Calu3 (cell line): ENCODE measurements around the gene MYH10. TPM values are rescaled to one million over a fixed set of nuclear protein-coding genes. Genes with fewer than 3 reads are reported as not detected.

ENCODE experiments used
- BruUV-seq: library from RNA; stranded (reverse); fragments of 400-500 nt; replicated peaks from 2 replicates; lab custom pipeline; 2021; lab: Mats Ljungman, UMichigan
- CTCF ChIA-PET: fragments of 300-600 bp; sonication (Branson Sonifier 250); formaldehyde crosslinking; loops from one replicate; lab custom pipeline; 2022; ENCODE audit warnings: antibody characterized with exemption; lab: Charles Lee
- DNase-seq: peaks from one replicate; pipeline ENCODE4 v3.0.0; 2022
- H3K27ac Mint-ChIP-seq: one replicate; pipeline ENCODE4 v1.8.0; 2022; ENCODE audit warnings: mixed read lengths; ENCODE audit not compliant: unreplicated experiment
- H3K27me3 Mint-ChIP-seq: one replicate; pipeline ENCODE4 v1.8.0; 2022; ENCODE audit warnings: mixed read lengths; ENCODE audit not compliant: unreplicated experiment
- H3K36me3 Mint-ChIP-seq: one replicate; pipeline ENCODE4 v1.8.0; 2022; ENCODE audit warnings: mild to moderate bottlenecking, moderate library complexity, mixed read lengths; ENCODE audit not compliant: insufficient read depth, unreplicated experiment
- H3K4me1 Mint-ChIP-seq: one replicate; pipeline ENCODE4 v1.8.0; 2022; ENCODE audit warnings: mild to moderate bottlenecking, low read depth, mixed read lengths; ENCODE audit not compliant: unreplicated experiment
- H3K4me3 Mint-ChIP-seq: one replicate; pipeline ENCODE4 v1.8.0; 2022; ENCODE audit warnings: mild to moderate bottlenecking, low read depth, moderate library complexity, mixed read lengths; ENCODE audit not compliant: unreplicated experiment
- H3K9me3 Mint-ChIP-seq: one replicate; pipeline ENCODE4 v1.8.0; 2022; ENCODE audit warnings: low read depth, mixed read lengths; ENCODE audit not compliant: unreplicated experiment
- CTCF ChIP-seq: fragments of 200-600 bp; IDR thresholded peaks from one replicate; pipeline ENCODE4 v1.8.0; 2022; ENCODE audit warnings: antibody characterized with exemption; ENCODE audit not compliant: unreplicated experiment
- intact Hi-C: fragments of 100-400 bp; cut with micrococcal nuclease; formaldehyde crosslinking; loops from one replicate; pipeline ENCODE4 v1.10.0; 2022; ENCODE audit not compliant: unreplicated experiment
- total RNA-seq: library from RNA; stranded (reverse); gene quantifications from 2 replicates; pipeline ENCODE4 v1.2.3, GENCODE V29; 2022

The MYH10 gene
- total RNA-seq, 1 experiment from 2014 or later = 37.0 TPM

GRCh38 chr17:8436169-8436843, 194.2 kb downstream of the MYH10 start:
- H3K36me3 Mint-ChIP-seq = peaks cover 38% of the 10 kb centered on the region
- no peak for TF ChIP-seq CTCF
- peak overlapping the region; percentile 83 for H3K4me3 Mint-ChIP-seq
- H3K27me3 Mint-ChIP-seq = no peaks in the 10 kb centered on the region
- intact Hi-C loops = no loop called here
- peak; percentile 49 for DNase-seq
- BruUV-seq = no TSS peak
- CTCF ChIA-PET = interaction anchor here (0.7 to 0.8 kb wide), 2 partner anchors 26 to 248 kb away, joined by 3 to 4 read pairs; no protein-coding TSS in a partner anchor
- H3K4me1 Mint-ChIP-seq = peaks cover 8% of the 10 kb centered on the region
- peak overlapping the region; percentile 87 for H3K27ac Mint-ChIP-seq
- no peaks in the 10 kb centered on the region for H3K9me3 Mint-ChIP-seq

GRCh38 chr17:8435245-8436168, 195.0 kb downstream of the MYH10 start, which contains the start of gene NDEL1:
NDEL1 (plus strand) TSS chr17:8435884; CDS start chr17:8444272, 8,388 bp downstream.
- Mint-ChIP-seq H3K27me3 (no peaks in the 10 kb centered on the region), H3K4me3 (peak within 1 kb of the TSS; percentile 83), H3K27ac (peak within 1 kb of the TSS; percentile 87), H3K4me1 (no peaks in the 10 kb centered on the region), H3K9me3 (no peaks in the 10 kb centered on the region), H3K36me3 (peaks cover 38% of the 10 kb centered on the region)
- peak; percentile 97 for DNase-seq
- TF ChIP-seq CTCF = no peak
- CTCF ChIA-PET = interaction anchor here (0.7 to 1.0 kb wide), 2 partner anchors 16 to 247 kb away, joined by 3 read pairs; no protein-coding TSS in a partner anchor
- intact Hi-C loops = no loop called here
- BruUV-seq = no TSS peak

GRCh38 chr17:8430966-8431365, 199.6 kb downstream of the MYH10 start:
- no peak for TF ChIP-seq CTCF
- intact Hi-C loops = no loop called here
- Mint-ChIP-seq H3K27ac (no peak overlapping the region), H3K4me3 (no peak overlapping the region), H3K9me3 (no peaks in the 10 kb centered on the region), H3K4me1 (no peaks in the 10 kb centered on the region), H3K27me3 (peaks cover 14% of the 10 kb centered on the region), H3K36me3 (peaks cover 10% of the 10 kb centered on the region)
- no peak for DNase-seq
- CTCF ChIA-PET = no interaction called here
- no TSS peak for BruUV-seq

- TF ChIP-seq CTCF = no peak
- no peak overlapping the region for H3K27ac Mint-ChIP-seq
- H3K4me1 Mint-ChIP-seq = no peaks in the 10 kb centered on the region
- CTCF ChIA-PET = no interaction called here
- H3K36me3 Mint-ChIP-seq = no peaks in the 10 kb centered on the region
- no peak overlapping the region for H3K4me3 Mint-ChIP-seq
- H3K9me3 Mint-ChIP-seq = no peaks in the 10 kb centered on the region
- no TSS peak for BruUV-seq
- intact Hi-C loops = no loop called here
- DNase-seq = no peak
- H3K27me3 Mint-ChIP-seq = peaks cover 14% of the 10 kb centered on the region
These were observed 203.7 kb downstream of the MYH10 start for GRCh38 chr17:8426802-8427201.
